Spleen (tissue), 11 donors: ENCODE measurements around the gene FBXW7. TPM values are rescaled to one million over a fixed set of nuclear protein-coding genes. Genes with fewer than 3 reads are reported as not detected.
A peak's percentile ranks its signal among the peaks of the same experiment; 100 is the strongest.

ENCODE experiments used
- DNase-seq: peaks from one replicate; pipeline ENCODE4 v3.0.0-alpha.2; 2020
- H3K27ac ChIP-seq, 8 donors: fragments of 200-600 bp; sonication (generic) in 7 of 8; 1 replicate in 4 of 8; 2 replicates in 4 of 8; pipeline versions ENCODE4 v1.5.0 to v1.8.0; 2016 to 2021; ENCODE audit warnings: inconsistent platforms in 4 of 8, mild to moderate bottlenecking in 4 of 8, moderate library complexity in 1 of 8
- H3K27me3 ChIP-seq, 7 donors: fragments of 200-600 bp; sonication (generic) in 6 of 7; replicated peaks in 1 of 7; 1 replicate in 4 of 7; 2 replicates in 3 of 7; pipeline versions ENCODE4 v1.5.0 to v1.8.0; 2016 to 2021; ENCODE audit warnings: inconsistent platforms in 3 of 7, mild to moderate bottlenecking in 1 of 7
- H3K36me3 ChIP-seq, 6 donors: fragments of 200-600 bp; sonication (generic) in 5 of 6; 1 replicate in 4 of 6; 2 replicates in 2 of 6; pipeline versions ENCODE4 v1.5.0 to v1.8.0; 2016 to 2021; ENCODE audit warnings: inconsistent platforms in 2 of 6
- H3K4me1 ChIP-seq, 6 donors: fragments of 200-600 bp; sonication (generic) in 5 of 6; 1 replicate in 3 of 6; 2 replicates in 3 of 6; pipeline versions ENCODE4 v1.5.0 to v1.8.0; 2016 to 2021; ENCODE audit warnings: inconsistent platforms in 3 of 6
- H3K4me3 ChIP-seq, 8 donors: fragments of 200-600 bp; sonication (generic) in 7 of 8; 1 replicate in 4 of 8; 2 replicates in 4 of 8; pipeline versions ENCODE4 v1.5.0 to v1.8.0; 2016 to 2021; ENCODE audit warnings: inconsistent platforms in 4 of 8, mild to moderate bottlenecking in 4 of 8, moderate library complexity in 2 of 8
- H3K9me3 ChIP-seq, 8 donors: fragments of 200-600 bp; sonication (generic) in 7 of 8; 1 replicate in 4 of 8; 2 replicates in 4 of 8; pipeline versions ENCODE4 v1.5.0 to v1.8.0; 2016 to 2021; ENCODE audit warnings: inconsistent platforms in 4 of 8
- POLR2A ChIP-seq, 3 donors: fragments of 450-650 bp; IDR thresholded peaks; one replicate each; pipeline ENCODE4 v1.5.1; 2017; ENCODE audit warnings: antibody characterized with exemption in 3 of 3, mild to moderate bottlenecking in 1 of 3
- POLR2AphosphoS5 ChIP-seq, 3 donors: sonication (generic); formaldehyde crosslinking; IDR thresholded peaks; one replicate each; pipeline ENCODE4 v1.5.1; 2017; ENCODE audit warnings: antibody characterized with exemption in 3 of 3
- WGBS, 5 donors: extraction: QIAGEN DNeasy Blood & Tissue Kit in 3 of 5; methylation state at CpG; one replicate each; pipeline versions ENCODE4 v1.1.5 to v1.1.7; 2013 to 2018; 5-methylcytosine and 5-hydroxymethylcytosine counted together
- intact Hi-C: fragments of 100-400 bp; cut with DNase I; formaldehyde crosslinking; loops from one replicate; pipeline ENCODE4 v1.15.0; 2023; ENCODE audit warnings: low total_unique reads
- polyA plus RNA-seq, 3 donors: library from polyadenylated mRNA; stranded (reverse); fragments of 200-250 nt; gene quantifications; one replicate each; pipeline ENCODE4 v1.2.1, GENCODE V29; 2013
- total RNA-seq, 7 donors: library from RNA; depleted of rRNA in 3 of 7; stranded (reverse); fragments of >200 nt in 3 of 7; fragmentation: NEBNext Ultra II Directional in 4 of 7; extraction: Animal tissue kit (Norgen Biotek cat#: 25700) in 4 of 7; gene quantifications; one replicate each; pipeline versions ENCODE4 v1.1.0 to v1.2.1, GENCODE V29; 2016 to 2021
- TF ChIP-seq, protein P1 (sequence below), 11 experiments: fragments of 200-600 bp in 7 of 11; fragments of 450-650 bp in 4 of 11; sonication (generic) in 4 of 11; IDR thresholded peaks in 8 of 11; conservative IDR thresholded peaks in 3 of 11; 1 replicate in 7 of 11; 2 replicates in 4 of 11; pipeline versions ENCODE4 v1.4.0 to v1.8.0; 2016 to 2021; ENCODE audit warnings: antibody characterized with exemption in 11 of 11, inconsistent platforms in 4 of 11, mild to moderate bottlenecking in 1 of 11
- donor health status: healthy with polysubstance abuse.
- donor health status: DM: no; HTN: no; CAD: no; lungs with moderate emphysema.
- donor health status: DM: no; HTN: no; CAD: no.
- donor health status: Bipolar disorder and iron deficiency.
- donor health status: healthy.
- donor health status: DM: no; HTN: no; CAD: no.
- donor health status: DM: yes; HTN: yes; CAD: no.

Gene FBXW7
- total and polyA plus RNA-seq, 10 donors = 11.5 to 140 (median 79.9) TPM

- DNase-seq = no peak
- TF ChIP-seq POLR2A (IDR thresholded peaks at IDR 0.05) (no peak), POLR2AphosphoS5 (IDR thresholded peaks at IDR 0.05) (no peak)
- TF ChIP-seq, protein P1, sequence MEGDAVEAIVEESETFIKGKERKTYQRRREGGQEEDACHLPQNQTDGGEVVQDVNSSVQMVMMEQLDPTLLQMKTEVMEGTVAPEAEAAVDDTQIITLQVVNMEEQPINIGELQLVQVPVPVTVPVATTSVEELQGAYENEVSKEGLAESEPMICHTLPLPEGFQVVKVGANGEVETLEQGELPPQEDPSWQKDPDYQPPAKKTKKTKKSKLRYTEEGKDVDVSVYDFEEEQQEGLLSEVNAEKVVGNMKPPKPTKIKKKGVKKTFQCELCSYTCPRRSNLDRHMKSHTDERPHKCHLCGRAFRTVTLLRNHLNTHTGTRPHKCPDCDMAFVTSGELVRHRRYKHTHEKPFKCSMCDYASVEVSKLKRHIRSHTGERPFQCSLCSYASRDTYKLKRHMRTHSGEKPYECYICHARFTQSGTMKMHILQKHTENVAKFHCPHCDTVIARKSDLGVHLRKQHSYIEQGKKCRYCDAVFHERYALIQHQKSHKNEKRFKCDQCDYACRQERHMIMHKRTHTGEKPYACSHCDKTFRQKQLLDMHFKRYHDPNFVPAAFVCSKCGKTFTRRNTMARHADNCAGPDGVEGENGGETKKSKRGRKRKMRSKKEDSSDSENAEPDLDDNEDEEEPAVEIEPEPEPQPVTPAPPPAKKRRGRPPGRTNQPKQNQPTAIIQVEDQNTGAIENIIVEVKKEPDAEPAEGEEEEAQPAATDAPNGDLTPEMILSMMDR (IDR thresholded peaks at IDR 0.05 in 8 of 11, conservative IDR thresholded peaks at IDR 0.05 in 3 of 11) = no peak
- Histone ChIP-seq H3K36me3 (peaks cover 0 to 8% (median 0%) of the 10 kb centered on the region in 6 donors), H3K9me3 (no peaks in the 10 kb centered on the region), H3K27me3 (no peaks in the 10 kb centered on the region), H3K4me1 (peaks cover 8 to 30% (median 17%) of the 10 kb centered on the region in 6 donors), H3K4me3 (no peak overlapping the region), H3K27ac (peak overlapping the region in 1 of 8 donors; percentile 2)
- intact Hi-C loops = no loop called here
These were observed 136.6 kb downstream of the FBXW7 start for GRCh38 chr4:152399246-152399645.

DNA sequence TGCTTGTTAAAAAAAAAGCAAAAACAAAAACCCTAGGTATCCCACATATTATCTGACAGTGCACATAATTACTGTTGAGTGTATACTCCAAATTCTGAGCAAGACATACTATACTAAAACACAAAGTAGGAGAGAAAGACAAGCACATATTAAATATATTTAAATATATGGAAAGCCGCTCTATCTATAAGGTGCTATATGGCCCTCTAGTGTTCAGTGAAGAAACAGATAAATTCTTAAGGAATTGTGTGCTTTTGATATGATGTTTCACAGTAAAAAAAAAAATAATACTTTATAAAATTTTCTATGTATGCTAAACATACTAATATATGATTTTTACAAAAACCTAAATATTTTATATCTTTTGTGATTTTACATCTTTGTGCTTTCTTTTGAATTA is 137.8 kb downstream of the FBXW7 start:
- no peak for DNase-seq
- Histone ChIP-seq H3K9me3 (no peaks in the 10 kb centered on the region), H3K4me3 (no peak overlapping the region), H3K27ac (no peak overlapping the region), H3K36me3 (no peaks in the 10 kb centered on the region), H3K27me3 (no peaks in the 10 kb centered on the region), H3K4me1 (peaks cover 8 to 30% (median 17%) of the 10 kb centered on the region in 6 donors)
- intact Hi-C loops = no loop called here
- TF ChIP-seq, protein P1 (IDR thresholded peaks at IDR 0.05 in 8 of 11, conservative IDR thresholded peaks at IDR 0.05 in 3 of 11) = peak in 2 of 11 experiments; percentile 8 to 31
- no peak for TF ChIP-seq POLR2A (IDR thresholded peaks at IDR 0.05)
- WGBS, 5 donors = 81 to 95% (median 92%) methylated on average over 1 of the region's 1 CpG

GRCh38 chr4:152394791-152395190 is 141.1 kb downstream of the FBXW7 start:
- intact Hi-C loops = no loop called here
- WGBS, 5 donors = 77 to 89% (median 80%) methylated on average over 4 of the region's 4 CpGs
- no peak for DNase-seq
- H3K4me3 ChIP-seq = no peak overlapping the region
- TF ChIP-seq POLR2A (IDR thresholded peaks at IDR 0.05) (no peak), POLR2AphosphoS5 (IDR thresholded peaks at IDR 0.05) (no peak)
- TF ChIP-seq, protein P1 (IDR thresholded peaks at IDR 0.05 in 8 of 11, conservative IDR thresholded peaks at IDR 0.05 in 3 of 11) = no peak
- H3K36me3 ChIP-seq = peaks cover 0 to 7% (median 0%) of the 10 kb centered on the region in 6 donors
- peaks cover 8 to 22% (median 13%) of the 10 kb centered on the region in 6 donors for H3K4me1 ChIP-seq
- H3K9me3 ChIP-seq = no peaks in the 10 kb centered on the region
- H3K27ac ChIP-seq = no peak overlapping the region
- H3K27me3 ChIP-seq = no peaks in the 10 kb centered on the region

DNA sequence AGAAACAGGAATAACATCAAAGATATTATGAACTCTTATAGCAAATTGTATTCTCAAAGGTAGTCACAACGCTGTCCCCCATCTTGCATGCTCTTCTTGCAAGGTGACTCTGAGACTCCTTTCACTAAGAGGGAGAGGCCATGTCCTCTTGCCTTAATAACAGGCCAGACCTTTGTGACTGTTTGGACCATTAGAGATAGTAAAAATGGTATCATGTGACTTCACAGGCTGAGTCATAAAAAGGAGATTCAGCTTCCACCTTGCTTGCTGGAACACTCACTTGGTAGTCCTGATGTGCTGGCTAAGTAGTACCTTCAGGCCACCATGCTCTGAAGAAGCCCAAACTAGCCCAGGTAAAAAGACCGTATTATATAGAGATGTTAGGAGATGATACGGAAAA is 143.8 kb downstream of the FBXW7 start:
- H3K27ac ChIP-seq = no peak overlapping the region
- intact Hi-C loops = no loop called here
- peaks cover 0 to 4% (median 0%) of the 10 kb centered on the region in 6 donors for H3K4me1 ChIP-seq
- no peak overlapping the region for H3K4me3 ChIP-seq
- no peak for DNase-seq
- H3K36me3 ChIP-seq = peaks cover 0 to 7% (median 0%) of the 10 kb centered on the region in 6 donors
- no peaks in the 10 kb centered on the region for H3K27me3 ChIP-seq
- H3K9me3 ChIP-seq = no peaks in the 10 kb centered on the region
- TF ChIP-seq POLR2AphosphoS5 (IDR thresholded peaks at IDR 0.05) = no peak
- TF ChIP-seq, protein P1 (IDR thresholded peaks at IDR 0.05 in 8 of 11, conservative IDR thresholded peaks at IDR 0.05 in 3 of 11) = no peak
- no peak for TF ChIP-seq POLR2A (IDR thresholded peaks at IDR 0.05)
- 94 to 100% (median 98%) methylated on average over 3 of the region's 3 CpGs for WGBS, 5 donors
